HUES48 (cell line): ENCODE measurements around the gene SH3BGR.

Experiments
- H3K27ac ChIP-seq: one replicate; pipeline ENCODE4 v1.7.0; 2013; ENCODE audit warnings: low read depth, low read length, inconsistent platforms
- H3K27me3 ChIP-seq: 2 replicates; pipeline ENCODE4 v1.6.1; 2013; ENCODE audit warnings: mild to moderate bottlenecking, low read length; ENCODE audit not compliant: control insufficient read depth, insufficient read depth
- H3K36me3 ChIP-seq: 2 replicates; pipeline ENCODE4 v1.6.1; 2013; ENCODE audit warnings: low read length; ENCODE audit not compliant: control insufficient read depth, insufficient read depth
- H3K4me1 ChIP-seq: 2 replicates; pipeline ENCODE4 v1.6.1; 2013; ENCODE audit warnings: mild to moderate bottlenecking, low read length; ENCODE audit not compliant: control insufficient read depth, insufficient read depth
- H3K4me3 ChIP-seq: 2 replicates; pipeline ENCODE4 v1.5.1; 2013; ENCODE audit warnings: mild to moderate bottlenecking, low read depth, low read length
- H3K9ac ChIP-seq: 2 replicates; pipeline ENCODE4 v1.6.1; 2013; ENCODE audit warnings: mild to moderate bottlenecking, low read depth, low read length, moderate library complexity
- H3K9me3 ChIP-seq: 2 replicates; pipeline ENCODE4 v1.6.1; 2013; ENCODE audit warnings: low read length; ENCODE audit not compliant: control insufficient read depth, insufficient read depth

Gene SH3BGR

GRCh38 chr21:39515684-39516472, 64.1 kb downstream of the SH3BGR start:
- Histone ChIP-seq H3K4me3 (no peak overlapping the region), H3K9ac (no peak overlapping the region), H3K27me3 (no peaks in the 10 kb centered on the region), H3K36me3 (no peaks in the 10 kb centered on the region), H3K9me3 (no peaks in the 10 kb centered on the region), H3K27ac (no peak overlapping the region), H3K4me1 (peaks cover 7% of the 10 kb centered on the region; the same call in 1 of the 2 replicates)

- H3K9me3 ChIP-seq, result no peaks in the 10 kb centered on the region
- no peaks in the 10 kb centered on the region for H3K36me3 ChIP-seq
- H3K27me3 ChIP-seq, result no peaks in the 10 kb centered on the region
- H3K27ac ChIP-seq, result no peak overlapping the region
- no peak overlapping the region for H3K4me3 ChIP-seq
- no peak overlapping the region for H3K9ac ChIP-seq
- H3K4me1 ChIP-seq, result peaks cover 7% of the 10 kb centered on the region; the same call in 1 of the 2 replicates
Observed at GRCh38 chr21:39518055-39518846, 66.5 kb downstream of the SH3BGR start.

- Histone ChIP-seq H3K9ac (no peak overlapping the region), H3K9me3 (no peaks in the 10 kb centered on the region), H3K4me1 (0 out of 2 replicates have a peak, but pooled peaks cover 2% of the 10 kb centered on the region), H3K4me3 (no peak overlapping the region), H3K27me3 (no peaks in the 10 kb centered on the region), H3K36me3 (no peaks in the 10 kb centered on the region), H3K27ac (no peak overlapping the region)
Observed at GRCh38 chr21:39518847-39519210, 67.1 kb downstream of the SH3BGR start.

GRCh38 chr21:39519835-39520234, 68.1 kb downstream of the SH3BGR start:
- no peaks in the 10 kb centered on the region for H3K36me3 ChIP-seq
- H3K9ac ChIP-seq, result no peak overlapping the region
- H3K27me3 ChIP-seq, result no peaks in the 10 kb centered on the region
- H3K27ac ChIP-seq, result no peak overlapping the region
- no peak overlapping the region for H3K4me3 ChIP-seq
- H3K9me3 ChIP-seq, result no peaks in the 10 kb centered on the region
- H3K4me1 ChIP-seq, result 0 out of 2 replicates have a peak, but pooled peaks cover 2% of the 10 kb centered on the region

- Histone ChIP-seq H3K36me3 (no peaks in the 10 kb centered on the region), H3K9ac (no peak overlapping the region), H3K27ac (no peak overlapping the region), H3K27me3 (no peaks in the 10 kb centered on the region), H3K4me3 (no peak overlapping the region), H3K4me1 (0 out of 2 replicates have a peak, but pooled peaks cover 2% of the 10 kb centered on the region), H3K9me3 (no peaks in the 10 kb centered on the region)
Observed at GRCh38 chr21:39523399-39523798, 71.6 kb downstream of the SH3BGR start.

GRCh38 chr21:39523915-39524314, 72.1 kb downstream of the SH3BGR start:
- H3K9ac ChIP-seq, result no peak overlapping the region
- no peaks in the 10 kb centered on the region for H3K9me3 ChIP-seq
- no peaks in the 10 kb centered on the region for H3K4me1 ChIP-seq
- H3K27me3 ChIP-seq, result no peaks in the 10 kb centered on the region
- no peak overlapping the region for H3K27ac ChIP-seq
- H3K36me3 ChIP-seq, result no peaks in the 10 kb centered on the region
- H3K4me3 ChIP-seq, result no peak overlapping the region

GRCh38 chr21:39525129-39525528, 73.4 kb downstream of the SH3BGR start:
- Histone ChIP-seq H3K9me3 (no peaks in the 10 kb centered on the region), H3K4me1 (no peaks in the 10 kb centered on the region), H3K27ac (no peak overlapping the region), H3K4me3 (no peak overlapping the region), H3K27me3 (no peaks in the 10 kb centered on the region), H3K36me3 (no peaks in the 10 kb centered on the region), H3K9ac (no peak overlapping the region)

- no peak overlapping the region for H3K9ac ChIP-seq
- no peak overlapping the region for H3K27ac ChIP-seq
- no peaks in the 10 kb centered on the region for H3K4me1 ChIP-seq
- H3K36me3 ChIP-seq, result no peaks in the 10 kb centered on the region
- H3K27me3 ChIP-seq, result no peaks in the 10 kb centered on the region
- H3K4me3 ChIP-seq, result no peak overlapping the region
- no peaks in the 10 kb centered on the region for H3K9me3 ChIP-seq
Observed at GRCh38 chr21:39525601-39526000, 73.8 kb downstream of the SH3BGR start.

- no peaks in the 10 kb centered on the region for H3K4me1 ChIP-seq
- H3K4me3 ChIP-seq, result no peak overlapping the region
- no peaks in the 10 kb centered on the region for H3K36me3 ChIP-seq
- H3K9me3 ChIP-seq, result no peaks in the 10 kb centered on the region
- no peak overlapping the region for H3K27ac ChIP-seq
- no peak overlapping the region for H3K9ac ChIP-seq
- no peaks in the 10 kb centered on the region for H3K27me3 ChIP-seq
Observed at GRCh38 chr21:39527067-39527595, 75.4 kb downstream of the SH3BGR start.

- Histone ChIP-seq H3K9me3 (no peaks in the 10 kb centered on the region), H3K36me3 (no peaks in the 10 kb centered on the region), H3K27me3 (no peaks in the 10 kb centered on the region), H3K4me1 (no peaks in the 10 kb centered on the region), H3K4me3 (no peak overlapping the region), H3K9ac (no peak overlapping the region), H3K27ac (no peak overlapping the region)
Observed at GRCh38 chr21:39527664-39528381, 76.1 kb downstream of the SH3BGR start.
